ENCODE results near the gene NCOR1.

- TF ChIP-seq CTCF (IDR thresholded peaks at IDR 0.05; ENCODE audit: low read depth, low read length, poor library complexity, severe bottlenecking) (no peak), EZH2phosphoT487 (IDR thresholded peaks at IDR 0.05; ENCODE audit: borderline replicate concordance, low read length) (no peak)
Observed at GRCh38 chr17:16003841-16004240, 211.5 kb downstream of the NCOR1 start.
